Breast epithelium (tissue), 4 donors: ENCODE results near the gene TPST2. TPM values are rescaled to one million over a fixed set of nuclear protein-coding genes. Genes with fewer than 3 reads are reported as not detected.

ENCODE experiments used
- DNase-seq, 2 donors: peaks; one replicate each; pipeline ENCODE4 v3.0.0-alpha.2; 2019; ENCODE audit warnings: low spot score in 2 of 2
- H3K27ac ChIP-seq, 2 donors: fragments of 200-600 bp; sonication (generic) in 1 of 2; one replicate each; pipeline ENCODE4 v1.5.1; 2016 to 2019; ENCODE audit warnings: mild to moderate bottlenecking in 1 of 2
- H3K27me3 ChIP-seq, 2 donors: fragments of 200-600 bp; sonication (generic) in 1 of 2; one replicate each; pipeline versions ENCODE4 v1.5.1 to v1.6.0; 2017 to 2019; ENCODE audit warnings: control low read depth in 1 of 2, mild to moderate bottlenecking in 1 of 2
- H3K36me3 ChIP-seq: fragments of 200-600 bp; one replicate; pipeline ENCODE4 v1.5.1; 2019
- H3K4me1 ChIP-seq, 2 donors: fragments of 200-600 bp; sonication (generic); one replicate each; pipeline ENCODE4 v1.5.1; 2016 to 2019; ENCODE audit warnings: control low read depth in 1 of 2
- H3K4me3 ChIP-seq, 3 donors: fragments of 200-600 bp; sonication (generic); 1 replicate in 2 of 3; 2 replicates in 1 of 3; pipeline ENCODE4 v1.5.1; 2016 to 2019; ENCODE audit warnings: mild to moderate bottlenecking in 3 of 3, moderate library complexity in 2 of 3
- H3K9me3 ChIP-seq, 2 donors: fragments of 200-600 bp; sonication (generic) in 1 of 2; one replicate each; pipeline ENCODE4 v1.5.1; 2016 to 2019; ENCODE audit warnings: control low read depth in 1 of 2
- CTCF ChIP-seq, 3 donors: fragments of 450-650 bp; IDR thresholded peaks; one replicate each; pipeline ENCODE4 v1.5.1; 2016 to 2017; ENCODE audit warnings: antibody characterized with exemption in 3 of 3, mild to moderate bottlenecking in 3 of 3, moderate library complexity in 3 of 3
- POLR2A ChIP-seq: fragments of 450-650 bp; IDR thresholded peaks from one replicate; pipeline ENCODE4 v1.6.1; 2016; ENCODE audit warnings: antibody characterized with exemption, mild to moderate bottlenecking, moderate library complexity
- POLR2AphosphoS5 ChIP-seq, 3 donors: sonication (generic); formaldehyde crosslinking; IDR thresholded peaks; one replicate each; pipeline ENCODE4 v1.6.1; 2017; ENCODE audit warnings: antibody characterized with exemption in 3 of 3
- intact Hi-C: fragments of 100-400 bp; cut with DNase I; formaldehyde crosslinking; loops from one replicate; pipeline ENCODE4 v1.15.1; 2023; ENCODE audit warnings: low total_unique reads
- total RNA-seq, 3 donors: library from RNA; depleted of rRNA; stranded (reverse); fragments of >200 nt; gene quantifications; one replicate each; pipeline ENCODE4 v1.1.0, GENCODE V29; 2016

The TPST2 gene
- 10 to 100 TPM; 36.6 to 81.9 (median 59.8) TPM for total RNA-seq

GRCh38 chr22:26589845-26590736 is at the start of gene TPST2:
TSS of gene TPST2 (minus strand) at chr22:26590132. CDS start at chr22:26541630, 48,502 bp downstream.
- H3K4me3 ChIP-seq, result peak within 1 kb of the TSS; percentile 76 to 88 (median 81)
- DNase-seq, result peak; percentile 65 to 75
- intact Hi-C loops, result no loop called here
- H3K9me3 ChIP-seq, result no peaks in the 10 kb centered on the region
- H3K4me1 ChIP-seq, result peaks cover 0 to 3% of the 10 kb centered on the region in 2 donors
- no peaks in the 10 kb centered on the region for H3K27me3 ChIP-seq
- H3K36me3 ChIP-seq, result no peaks in the 10 kb centered on the region
- peak within 1 kb of the TSS; percentile 72 to 78 for H3K27ac ChIP-seq
- TF ChIP-seq POLR2A (peak; percentile 11), CTCF (IDR thresholded peaks at IDR 0.05) (no peak), POLR2AphosphoS5 (IDR thresholded peaks at IDR 0.05) (peak; percentile 36 to 52 (median 46))

GRCh38 chr22:26636296-26636695 is 46.4 kb upstream of the TPST2 start:
- Histone ChIP-seq H3K4me3 (no peak overlapping the region), H3K9me3 (no peaks in the 10 kb centered on the region), H3K27me3 (peaks cover 0 to 10% of the 10 kb centered on the region in 2 donors), H3K4me1 (no peaks in the 10 kb centered on the region), H3K27ac (no peak overlapping the region), H3K36me3 (no peaks in the 10 kb centered on the region)
- no peak for DNase-seq
- intact Hi-C loops, result no loop called here
- TF ChIP-seq POLR2A (no peak), CTCF (IDR thresholded peaks at IDR 0.05) (no peak)

GRCh38 chr22:26635117-26635516 is 45.2 kb upstream of the TPST2 start:
- intact Hi-C loops, result no loop called here
- no peak for TF ChIP-seq CTCF (IDR thresholded peaks at IDR 0.05)
- no peak for TF ChIP-seq POLR2A
- no peak for TF ChIP-seq POLR2AphosphoS5 (IDR thresholded peaks at IDR 0.05)
- no peaks in the 10 kb centered on the region for H3K4me1 ChIP-seq
- H3K27ac ChIP-seq, result no peak overlapping the region
- H3K9me3 ChIP-seq, result no peaks in the 10 kb centered on the region
- peaks cover 0 to 4% of the 10 kb centered on the region in 2 donors for H3K27me3 ChIP-seq
- no peaks in the 10 kb centered on the region for H3K36me3 ChIP-seq
- DNase-seq, result no peak
- no peak overlapping the region for H3K4me3 ChIP-seq

GRCh38 chr22:26634189-26634588 is 44.3 kb upstream of the TPST2 start:
- DNase-seq, result no peak
- Histone ChIP-seq H3K4me1 (no peaks in the 10 kb centered on the region), H3K36me3 (no peaks in the 10 kb centered on the region), H3K27me3 (no peaks in the 10 kb centered on the region), H3K9me3 (no peaks in the 10 kb centered on the region), H3K4me3 (no peak overlapping the region), H3K27ac (no peak overlapping the region)
- TF ChIP-seq POLR2A, result no peak
- TF ChIP-seq CTCF (IDR thresholded peaks at IDR 0.05), result no peak
- no peak for TF ChIP-seq POLR2AphosphoS5 (IDR thresholded peaks at IDR 0.05)
- intact Hi-C loops, result no loop called here

GRCh38 chr22:26632422-26633155 is 42.7 kb upstream of the TPST2 start:
- no peak overlapping the region for H3K4me3 ChIP-seq
- no peak for DNase-seq
- no peaks in the 10 kb centered on the region for H3K4me1 ChIP-seq

More at GRCh38 chr22:26632422-26633155, 42.7 kb upstream of the TPST2 start:
- Histone ChIP-seq H3K9me3 (no peaks in the 10 kb centered on the region), H3K27me3 (no peaks in the 10 kb centered on the region), H3K36me3 (no peaks in the 10 kb centered on the region), H3K27ac (peak overlapping the region in 1 of 2 donors; percentile 35)
- intact Hi-C loops, result no loop called here
- no peak for TF ChIP-seq POLR2A
